ENCODE data around the gene PMM2. TPM values are rescaled to one million over a fixed set of nuclear protein-coding genes. Genes with fewer than 3 reads are reported as not detected.
"Not testable (repeated sequence)": the region's sequence is repeated elsewhere in the genome, so short reads cannot be mapped to it uniquely, and the experiment has no call there.

PMM2 gene
- total and polyA plus RNA-seq, 2 donors (not counting 1 experiment from before 2014, with no cell fraction given) = 15.8 to 47.5 TPM

GRCh38 chr16:8782673-8783072, 15.0 kb upstream of the PMM2 start:
- H3K9me3 ChIP-seq (ENCODE audit: control extremely low read depth in 1 of 3, control insufficient read depth in 2 of 3, insufficient read depth in 1 of 3, low read length in 2 of 3) = no peaks in the 10 kb centered on the region
- 96% methylated on average over 3 of the region's 6 CpGs for WGBS (ENCODE audit: insufficient coverage)
- H3K4me1 ChIP-seq (ENCODE audit: control insufficient read depth in 2 of 2, insufficient read depth in 2 of 2, low read length in 2 of 2) = no peaks in the 10 kb centered on the region
- H3K27me3 ChIP-seq (replicated peaks in 1 of 4; ENCODE audit: control extremely low read depth in 1 of 4, control insufficient read depth in 3 of 4, insufficient read depth in 4 of 4, low read length in 3 of 4) = no peaks in the 10 kb centered on the region
- intact Hi-C loops (cut with micrococcal nuclease) = no loop called here
- H3K79me2 ChIP-seq (ENCODE audit: control insufficient read depth, insufficient read depth, low read length) = no peaks in the 10 kb centered on the region
- ChIA-PET CTCF (no interaction called here), POLR2A (no interaction called here)
- no peak overlapping the region for H3K9ac ChIP-seq (ENCODE audit: low read length)
- H3K27ac ChIP-seq (ENCODE audit: low read length in 2 of 2) = no peak overlapping the region
- peaks cover 1 to 9% of the 10 kb centered on the region in 2 experiments for H3K36me3 ChIP-seq (replicated peaks in 1 of 2; ENCODE audit: control extremely low read depth in 1 of 2, control insufficient read depth in 1 of 2, extremely low read depth in 1 of 2, insufficient read depth in 2 of 2, low read length in 1 of 2)
- Mint-ChIP-seq H3K4me1 (no peaks in the 10 kb centered on the region), H3K4me3 (no peak overlapping the region), H3K27ac (no peak overlapping the region), H3K27me3 (no peaks in the 10 kb centered on the region), H3K9me3 (ENCODE audit: insufficient read depth) (no peaks in the 10 kb centered on the region)
- no peak overlapping the region for H3K4me3 ChIP-seq (ENCODE audit: control extremely low read depth in 1 of 5, extremely low read depth in 1 of 5, insufficient read depth in 1 of 5, low read depth in 2 of 5, low read length in 4 of 5)
- DNase-seq (no peak), ATAC-seq (ENCODE audit: low read depth) (no peak)
- TF ChIP-seq CTCF (IDR thresholded peaks at IDR 0.05) (no peak), EZH2 (IDR thresholded peaks at IDR 0.05; ENCODE audit: borderline replicate concordance, insufficient read depth, low read depth, low read length, poor library complexity, severe bottlenecking) (no peak)
- H3K4me2 ChIP-seq (replicated peaks; ENCODE audit: low read depth, low read length, poor library complexity, severe bottlenecking) = no peak overlapping the region
- no peak overlapping the region for H2AFZ ChIP-seq (ENCODE audit: insufficient read depth, low read depth, low read length, poor library complexity, severe bottlenecking)
- no peaks in the 10 kb centered on the region for H4K20me1 ChIP-seq (ENCODE audit: control insufficient read depth, insufficient read depth, low read length, poor library complexity, severe bottlenecking)

GRCh38 chr16:8785408-8785807, 12.2 kb upstream of the PMM2 start:
- WGBS (ENCODE audit: insufficient coverage) = 95% methylated on average over 6 of the region's 6 CpGs
- TF ChIP-seq CTCF (IDR thresholded peaks at IDR 0.05) (no peak), EZH2 (IDR thresholded peaks at IDR 0.05; ENCODE audit: borderline replicate concordance, insufficient read depth, low read depth, low read length, poor library complexity, severe bottlenecking) (no peak)

GRCh38 chr16:8786316-8786715, 11.3 kb upstream of the PMM2 start:
- H3K9me3 Mint-ChIP-seq (ENCODE audit: insufficient read depth); H3K4me3 Mint-ChIP-seq; H4K20me1 ChIP-seq (ENCODE audit: control insufficient read depth, insufficient read depth, low read length, poor library complexity, severe bottlenecking); POLR2A ChIA-PET; H3K4me3 ChIP-seq (ENCODE audit: control extremely low read depth in 1 of 5, extremely low read depth in 1 of 5, insufficient read depth in 1 of 5, low read depth in 2 of 5, low read length in 4 of 5); H3K79me2 ChIP-seq (ENCODE audit: control insufficient read depth, insufficient read depth, low read length); CTCF ChIA-PET; H3K27me3 ChIP-seq (replicated peaks in 1 of 4; ENCODE audit: control extremely low read depth in 1 of 4, control insufficient read depth in 3 of 4, insufficient read depth in 4 of 4, low read length in 3 of 4); DNase-seq; H3K27ac Mint-ChIP-seq; H2AFZ ChIP-seq (ENCODE audit: insufficient read depth, low read depth, low read length, poor library complexity, severe bottlenecking); H3K36me3 ChIP-seq (replicated peaks in 1 of 2; ENCODE audit: control extremely low read depth in 1 of 2, control insufficient read depth in 1 of 2, extremely low read depth in 1 of 2, insufficient read depth in 2 of 2, low read length in 1 of 2); H3K4me2 ChIP-seq (replicated peaks; ENCODE audit: low read depth, low read length, poor library complexity, severe bottlenecking); ATAC-seq (ENCODE audit: low read depth); intact Hi-C loops (cut with micrococcal nuclease); H3K9ac ChIP-seq (ENCODE audit: low read length); H3K27ac ChIP-seq (ENCODE audit: low read length in 2 of 2); H3K4me1 ChIP-seq (ENCODE audit: control insufficient read depth in 2 of 2, insufficient read depth in 2 of 2, low read length in 2 of 2); H3K27me3 Mint-ChIP-seq; H3K9me3 ChIP-seq (ENCODE audit: control extremely low read depth in 1 of 3, control insufficient read depth in 2 of 3, insufficient read depth in 1 of 3, low read length in 2 of 3); H3K4me1 Mint-ChIP-seq: not testable (repeated sequence)
- WGBS (ENCODE audit: insufficient coverage) = 91% methylated on average over 11 of the region's 11 CpGs

More at GRCh38 chr16:8785408-8785807, 12.2 kb upstream of the PMM2 start:
- Histone ChIP-seq H4K20me1 (ENCODE audit: control insufficient read depth, insufficient read depth, low read length, poor library complexity, severe bottlenecking) (no peaks in the 10 kb centered on the region), H3K4me1 (ENCODE audit: control insufficient read depth in 2 of 2, insufficient read depth in 2 of 2, low read length in 2 of 2) (no peaks in the 10 kb centered on the region), H3K27ac (ENCODE audit: low read length in 2 of 2) (no peak overlapping the region), H3K4me2 (replicated peaks; ENCODE audit: low read depth, low read length, poor library complexity, severe bottlenecking) (no peak overlapping the region), H2AFZ (ENCODE audit: insufficient read depth, low read depth, low read length, poor library complexity, severe bottlenecking) (no peak overlapping the region), H3K79me2 (ENCODE audit: control insufficient read depth, insufficient read depth, low read length) (no peaks in the 10 kb centered on the region), H3K27me3 (replicated peaks in 1 of 4; ENCODE audit: control extremely low read depth in 1 of 4, control insufficient read depth in 3 of 4, insufficient read depth in 4 of 4, low read length in 3 of 4) (no peaks in the 10 kb centered on the region), H3K9ac (ENCODE audit: low read length) (no peak overlapping the region), H3K9me3 (ENCODE audit: control extremely low read depth in 1 of 3, control insufficient read depth in 2 of 3, insufficient read depth in 1 of 3, low read length in 2 of 3) (no peaks in the 10 kb centered on the region), H3K4me3 (ENCODE audit: control extremely low read depth in 1 of 5, extremely low read depth in 1 of 5, insufficient read depth in 1 of 5, low read depth in 2 of 5, low read length in 4 of 5) (no peak overlapping the region), H3K36me3 (replicated peaks in 1 of 2; ENCODE audit: control extremely low read depth in 1 of 2, control insufficient read depth in 1 of 2, extremely low read depth in 1 of 2, insufficient read depth in 2 of 2, low read length in 1 of 2) (no peaks in the 10 kb centered on the region)
- Mint-ChIP-seq H3K4me1 (no peaks in the 10 kb centered on the region), H3K27ac (no peak overlapping the region), H3K9me3 (ENCODE audit: insufficient read depth) (no peaks in the 10 kb centered on the region), H3K4me3 (no peak overlapping the region), H3K27me3 (no peaks in the 10 kb centered on the region)
- ChIA-PET CTCF (no interaction called here), POLR2A (interaction anchor here (0.7 kb wide), 1 partner anchor 86 kb away, joined by 3 read pairs; no protein-coding TSS in a partner anchor)
- intact Hi-C loops (cut with micrococcal nuclease) = no loop called here
- no peak for ATAC-seq (ENCODE audit: low read depth)
- no peak for DNase-seq

Data from B cell (primary cell).